HFFc6 (cell line): Measurements from ENCODE around the gene MBNL2. TPM values are rescaled to one million over a fixed set of nuclear protein-coding genes. Genes with fewer than 3 reads are reported as not detected.

Experiments
- DNase-seq: peaks from one replicate; pipeline ENCODE4 v3.0.0-alpha.2; 2018
- H3K27ac Mint-ChIP-seq: 2 replicates; pipeline ENCODE4 v1.8.0; 2020; ENCODE audit warnings: mild to moderate bottlenecking, mixed read lengths
- H3K27me3 Mint-ChIP-seq: 2 replicates; pipeline ENCODE4 v1.8.0; 2021; ENCODE audit warnings: mild to moderate bottlenecking, moderate library complexity, mixed read lengths; ENCODE audit not compliant: insufficient read depth
- H3K36me3 Mint-ChIP-seq: 2 replicates; pipeline ENCODE4 v1.8.0; 2021; ENCODE audit warnings: low read depth, mixed read lengths
- H3K4me1 Mint-ChIP-seq: 2 replicates; pipeline ENCODE4 v1.8.0; 2020; ENCODE audit warnings: low read depth, mixed read lengths
- H3K4me3 Mint-ChIP-seq: 2 replicates; pipeline ENCODE4 v1.8.0; 2020; ENCODE audit warnings: mild to moderate bottlenecking, moderate library complexity, mixed read lengths
- H3K9me3 Mint-ChIP-seq: 2 replicates; pipeline ENCODE4 v1.8.0; 2020; ENCODE audit warnings: mild to moderate bottlenecking, mixed read lengths
- CTCF ChIP-seq: fragments of 200-600 bp; sonication (generic); IDR thresholded peaks from 2 replicates; pipeline ENCODE4 v1.5.0; 2021; ENCODE audit warnings: antibody characterized with exemption, mild to moderate bottlenecking
- total RNA-seq, 6 experiments: library from RNA; stranded (reverse); fragmentation: NEBNext Ultra II Directional; extraction: Animal tissue kit (Norgen Biotek cat#: 25700); gene quantifications; 2 replicates in 1 of 6; 3 replicates in 5 of 6; pipeline ENCODE4 v1.2.3, GENCODE V29; 2021

MBNL2 gene
- total RNA-seq, 6 experiments from 2014 or later, result 78.5 to 138 (median 99.8) TPM

- H3K4me3 Mint-ChIP-seq, result no peak overlapping the region
- no peak for TF ChIP-seq CTCF
- no peaks in the 10 kb centered on the region for H3K9me3 Mint-ChIP-seq
- no peak overlapping the region for H3K27ac Mint-ChIP-seq
- peaks cover 5% of the 10 kb centered on the region for H3K27me3 Mint-ChIP-seq
- peaks cover 48% of the 10 kb centered on the region for H3K36me3 Mint-ChIP-seq
- peaks cover 17% of the 10 kb centered on the region for H3K4me1 Mint-ChIP-seq
- no peak for DNase-seq
Measured at GRCh38 chr13:97380696-97381095, 158.6 kb downstream of the MBNL2 start.

- no peak for TF ChIP-seq CTCF
- Mint-ChIP-seq H3K27me3 (peaks cover 5% of the 10 kb centered on the region), H3K4me1 (peaks cover 22% of the 10 kb centered on the region), H3K4me3 (no peak overlapping the region), H3K27ac (no peak overlapping the region), H3K9me3 (no peaks in the 10 kb centered on the region), H3K36me3 (peaks cover 48% of the 10 kb centered on the region)
- no peak for DNase-seq
Measured at GRCh38 chr13:97381189-97381588, 159.1 kb downstream of the MBNL2 start.

- H3K36me3 Mint-ChIP-seq, result peaks cover 49% of the 10 kb centered on the region
- no peak overlapping the region for H3K27ac Mint-ChIP-seq
- peaks cover 5% of the 10 kb centered on the region for H3K27me3 Mint-ChIP-seq
- no peaks in the 10 kb centered on the region for H3K9me3 Mint-ChIP-seq
- no peak for DNase-seq
- peaks cover 31% of the 10 kb centered on the region for H3K4me1 Mint-ChIP-seq
- no peak for TF ChIP-seq CTCF
- no peak overlapping the region for H3K4me3 Mint-ChIP-seq
Measured at GRCh38 chr13:97382276-97382675, 160.1 kb downstream of the MBNL2 start.

GRCh38 chr13:97384371-97384770 lies 162.2 kb downstream of the MBNL2 start:
- H3K36me3 Mint-ChIP-seq, result peaks cover 49% of the 10 kb centered on the region
- peaks cover 42% of the 10 kb centered on the region for H3K4me1 Mint-ChIP-seq
- no peak for DNase-seq
- H3K27ac Mint-ChIP-seq, result peak overlapping the region; percentile 47; the same call in 1 of the 2 replicates
- no peak for TF ChIP-seq CTCF
- peaks cover 6% of the 10 kb centered on the region for H3K27me3 Mint-ChIP-seq
- H3K4me3 Mint-ChIP-seq, result no peak overlapping the region; the same call in 1 of the 2 replicates
- H3K9me3 Mint-ChIP-seq, result no peaks in the 10 kb centered on the region

GRCh38 chr13:97385146-97385545 lies 163.0 kb downstream of the MBNL2 start:
- Mint-ChIP-seq H3K36me3 (peaks cover 49% of the 10 kb centered on the region), H3K27ac (peak overlapping the region; percentile 55), H3K4me1 (peaks cover 44% of the 10 kb centered on the region), H3K4me3 (no peak overlapping the region), H3K27me3 (peaks cover 5% of the 10 kb centered on the region), H3K9me3 (no peaks in the 10 kb centered on the region)
- DNase-seq, result peak; percentile 27
- TF ChIP-seq CTCF, result no peak

- no peaks in the 10 kb centered on the region for H3K9me3 Mint-ChIP-seq
- no peak overlapping the region for H3K27ac Mint-ChIP-seq
- no peak overlapping the region for H3K4me3 Mint-ChIP-seq
- TF ChIP-seq CTCF, result no peak
- peaks cover 4% of the 10 kb centered on the region for H3K27me3 Mint-ChIP-seq
- DNase-seq, result no peak
- H3K36me3 Mint-ChIP-seq, result peaks cover 43% of the 10 kb centered on the region
- H3K4me1 Mint-ChIP-seq, result peaks cover 48% of the 10 kb centered on the region
Measured at GRCh38 chr13:97385854-97386253, 163.7 kb downstream of the MBNL2 start.
